ENCODE results near the gene LYPLA2. TPM values are rescaled to one million over a fixed set of nuclear protein-coding genes. Genes with fewer than 3 reads are reported as not detected.
"Not testable (repeated sequence)": the region's sequence is repeated elsewhere in the genome, so short reads cannot be mapped to it uniquely, and the experiment has no call there.

LYPLA2 gene
- total RNA-seq, 1 donor from 2014 or later: 56.2 TPM

DNA sequence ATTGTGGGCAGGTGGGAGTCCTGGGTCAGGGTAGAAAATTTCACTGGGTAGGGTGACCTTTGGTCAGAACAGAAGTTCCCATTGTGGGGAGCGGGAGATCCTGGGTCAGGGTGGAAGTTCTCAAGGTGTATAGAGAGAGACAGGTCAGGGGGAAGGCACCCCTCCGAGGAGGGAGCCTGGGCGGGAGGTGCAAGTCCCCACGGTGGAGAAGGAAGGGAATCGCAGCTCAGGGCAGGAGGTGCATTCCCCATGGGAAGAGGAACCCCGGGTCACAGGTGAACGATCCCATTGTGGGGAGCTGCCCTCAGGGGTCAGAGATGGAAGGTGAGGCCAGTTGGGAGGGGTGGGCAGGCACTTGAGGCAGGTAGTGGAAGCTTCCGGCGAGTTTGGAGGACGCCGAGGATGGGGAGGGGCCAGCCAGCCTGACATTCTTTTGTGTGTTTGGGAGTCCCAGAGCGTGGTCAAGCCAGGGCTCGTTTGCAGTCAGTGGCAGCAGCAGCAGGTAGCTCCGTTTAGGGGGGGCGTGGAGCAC is 637 bp downstream of the LYPLA2 start:
- TF ChIP-seq CTCF (IDR thresholded peaks at IDR 0.05) (no peak), POLR2AphosphoS5 (IDR thresholded peaks at IDR 0.05; ENCODE audit: insufficient read depth in 1 of 2, low read depth in 1 of 2) (no peak), POLR2A (IDR thresholded peaks at IDR 0.05) (no peak)
- Histone ChIP-seq H3K36me3 (peaks cover 0 to 30% of the 10 kb centered on the region in 2 donors), H3K4me1 (peaks cover 33% of the 10 kb centered on the region), H3K27ac (peak overlapping the region; percentile 83), H3K27me3 (no peaks in the 10 kb centered on the region), H3K4me3 (peak overlapping the region; percentile 86 to 88), H3K9me3 (no peaks in the 10 kb centered on the region)
- intact Hi-C loops (cut with DNase I): loop anchor here (10.0 kb wide), 1 partner anchor 73 kb away; the partner anchor contains the start of gene FUCA1
- no peak for DNase-seq (ENCODE audit: extremely low spot score in 2 of 2)

DNA sequence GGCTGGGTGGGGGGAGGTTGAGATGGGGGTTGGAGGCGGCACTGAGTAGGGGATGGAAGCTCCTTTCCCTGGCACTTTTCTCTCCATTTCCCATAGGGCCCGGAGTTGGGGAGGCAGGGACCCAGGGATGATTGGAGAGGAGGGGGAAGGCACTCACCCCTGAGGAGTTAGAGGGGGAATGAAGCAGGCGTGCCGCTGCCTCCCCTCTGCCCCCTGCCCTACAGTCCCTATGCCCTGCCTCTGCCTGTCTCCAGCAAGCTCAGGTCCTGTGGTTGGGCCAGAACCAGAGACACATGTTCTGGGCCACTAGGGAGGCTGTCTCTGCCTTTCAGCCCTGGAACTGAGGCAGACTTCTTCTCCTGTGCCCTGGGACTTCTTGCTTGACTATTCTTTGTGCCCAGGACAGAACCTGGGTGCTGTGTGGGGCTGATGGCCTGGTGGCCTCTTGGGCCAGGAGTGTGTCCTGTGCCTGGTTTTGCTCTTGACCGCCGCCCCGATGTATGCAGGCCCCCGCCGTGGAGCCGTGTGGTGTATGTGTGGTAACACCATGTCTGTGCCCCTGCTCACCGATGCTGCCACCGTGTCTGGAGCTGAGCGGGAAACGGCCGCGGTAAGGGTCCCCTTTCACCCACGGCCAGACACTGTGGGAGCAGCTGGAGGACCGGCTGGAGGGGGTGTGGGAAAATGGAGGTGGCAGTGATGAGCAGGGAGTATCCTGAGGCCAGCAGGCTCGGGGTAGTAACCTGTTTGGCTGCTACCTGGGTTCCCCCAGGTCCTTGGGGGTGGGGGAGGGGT is 1.4 kb downstream of the LYPLA2 start:
- peak overlapping the region; percentile 86 to 88 for H3K4me3 ChIP-seq
- intact Hi-C loops (cut with DNase I): loop anchor here (10.0 kb wide), 1 partner anchor 72 kb away; the partner anchor contains the start of gene FUCA1
- H3K9me3 ChIP-seq: no peaks in the 10 kb centered on the region
- DNase-seq (ENCODE audit: extremely low spot score in 2 of 2): no peak
- no peak for TF ChIP-seq POLR2A (IDR thresholded peaks at IDR 0.05)
- no peak for TF ChIP-seq POLR2AphosphoS5 (IDR thresholded peaks at IDR 0.05; ENCODE audit: insufficient read depth in 1 of 2, low read depth in 1 of 2)
- TF ChIP-seq CTCF (IDR thresholded peaks at IDR 0.05): no peak
- H3K27me3 ChIP-seq: no peaks in the 10 kb centered on the region
- peaks cover 33% of the 10 kb centered on the region for H3K4me1 ChIP-seq
- peaks cover 0 to 25% of the 10 kb centered on the region in 2 donors for H3K36me3 ChIP-seq
- H3K27ac ChIP-seq: peak overlapping the region; percentile 83

DNA sequence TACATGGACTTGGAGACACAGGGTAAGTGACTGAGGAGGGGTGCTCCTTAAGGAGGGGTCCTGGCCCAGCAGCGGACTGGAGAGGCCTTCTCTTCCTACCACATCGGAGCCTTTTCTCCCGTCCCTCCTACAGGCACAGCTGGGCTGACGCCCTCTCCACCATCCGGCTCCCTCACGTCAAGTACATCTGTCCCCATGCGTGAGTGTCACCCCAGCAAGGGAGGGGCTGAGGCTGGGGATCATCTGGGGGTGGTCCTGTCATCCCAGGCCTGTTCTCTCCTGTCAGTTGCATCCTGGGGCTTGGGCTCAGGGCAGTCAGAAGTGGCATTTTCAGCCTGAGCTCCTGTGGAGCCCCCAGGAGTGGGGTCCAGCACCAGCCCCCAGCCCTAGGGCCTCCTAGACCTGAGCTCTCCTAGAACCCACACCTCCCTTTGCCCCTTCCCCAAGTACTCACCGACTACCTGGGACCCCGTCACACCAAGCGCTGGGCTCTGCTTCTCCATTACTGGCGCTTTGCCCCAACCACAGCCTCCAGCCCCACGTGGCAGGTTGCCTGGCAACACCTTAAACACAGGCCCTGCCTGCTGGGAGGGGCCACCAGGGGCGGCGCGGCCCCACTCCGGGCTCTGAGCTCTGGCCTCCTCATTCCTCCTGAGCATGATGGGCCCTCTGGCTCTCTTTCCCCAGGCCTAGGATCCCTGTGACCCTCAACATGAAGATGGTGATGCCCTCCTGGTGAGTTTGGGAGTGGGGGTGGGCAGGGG is 2.3 kb downstream of the LYPLA2 start:
- Histone ChIP-seq H3K4me3 (no peak overlapping the region), H3K27ac (no peak overlapping the region), H3K9me3 (no peaks in the 10 kb centered on the region), H3K36me3 (peaks cover 0 to 23% of the 10 kb centered on the region in 2 donors), H3K27me3 (no peaks in the 10 kb centered on the region), H3K4me1 (peaks cover 33% of the 10 kb centered on the region)
- intact Hi-C loops (cut with DNase I): loop anchor here (10.0 kb wide), 1 partner anchor 72 kb away; the partner anchor contains the start of gene FUCA1
- TF ChIP-seq POLR2A (IDR thresholded peaks at IDR 0.05) (no peak), CTCF (IDR thresholded peaks at IDR 0.05) (no peak), POLR2AphosphoS5 (IDR thresholded peaks at IDR 0.05; ENCODE audit: insufficient read depth in 1 of 2, low read depth in 1 of 2) (no peak)
- DNase-seq (ENCODE audit: extremely low spot score in 2 of 2): no peak

GRCh38 chr1:23793861-23794731 is 3.2 kb downstream of the LYPLA2 start:
- Histone ChIP-seq H3K27ac (no peak overlapping the region), H3K9me3 (no peaks in the 10 kb centered on the region), H3K27me3 (no peaks in the 10 kb centered on the region), H3K4me1 (peaks cover 39% of the 10 kb centered on the region), H3K4me3 (no peak overlapping the region), H3K36me3 (peaks cover 0 to 23% of the 10 kb centered on the region in 2 donors)
- TF ChIP-seq CTCF (IDR thresholded peaks at IDR 0.05) (no peak), POLR2A (IDR thresholded peaks at IDR 0.05) (no peak), POLR2AphosphoS5 (IDR thresholded peaks at IDR 0.05; ENCODE audit: insufficient read depth in 1 of 2, low read depth in 1 of 2) (no peak)
- no peak for DNase-seq (ENCODE audit: extremely low spot score in 2 of 2)
- intact Hi-C loops (cut with DNase I): loop anchor here (10.0 kb wide), 1 partner anchor 71 kb away; the partner anchor contains the start of gene FUCA1

- not testable (repeated sequence) for H3K9me3 ChIP-seq; H3K27ac ChIP-seq; DNase-seq (ENCODE audit: extremely low spot score in 2 of 2); H3K4me3 ChIP-seq; H3K27me3 ChIP-seq
- H3K36me3 ChIP-seq: peaks cover 0 to 23% of the 10 kb centered on the region in 2 donors
- peaks cover 46% of the 10 kb centered on the region for H3K4me1 ChIP-seq
- intact Hi-C loops (cut with DNase I): loop anchor here (10.0 kb wide), 1 partner anchor 70 kb away; the partner anchor contains the start of gene FUCA1
Observed at GRCh38 chr1:23794732-23795182, 3.8 kb downstream of the LYPLA2 start.
